Fibroblast of lung (primary cell): ENCODE results near the gene ARID4A. TPM values are rescaled to one million over a fixed set of nuclear protein-coding genes. Genes with fewer than 3 reads are reported as not detected.

Source experiments
- DNase-seq, 2 donors: peaks; one replicate each; pipeline versions ENCODE4 v3.0.0 to v3.0.0-alpha.2; 2010; ENCODE audit warnings: low read depth in 2 of 2
- H2AFZ ChIP-seq: 2 replicates; pipeline ENCODE4 v1.5.1; 2012; ENCODE audit warnings: low read length, control low read depth, inconsistent platforms
- H3K27ac ChIP-seq: 2 replicates; pipeline ENCODE4 v1.5.1; 2011; ENCODE audit warnings: low read length, control low read depth; ENCODE audit not compliant: insufficient read depth
- H3K27me3 ChIP-seq: 2 replicates; pipeline ENCODE4 v1.5.1; 2011; ENCODE audit warnings: mild to moderate bottlenecking, low read length; ENCODE audit not compliant: control insufficient read depth, insufficient read depth
- H3K36me3 ChIP-seq: 2 replicates; pipeline ENCODE4 v1.5.1; 2011; ENCODE audit warnings: low read length; ENCODE audit not compliant: control insufficient read depth, insufficient read depth
- H3K4me1 ChIP-seq: 2 replicates; pipeline ENCODE4 v1.5.1; 2011; ENCODE audit warnings: low read length; ENCODE audit not compliant: control insufficient read depth, insufficient read depth; ENCODE audit errors: extremely low read depth
- H3K4me2 ChIP-seq: 2 replicates; pipeline ENCODE4 v1.5.1; 2011; ENCODE audit warnings: low read length, control low read depth; ENCODE audit not compliant: insufficient read depth; ENCODE audit errors: extremely low read depth
- H3K4me3 ChIP-seq, 4 experiments: fragments of 200-600 bp in 1 of 4; sonication (generic) in 1 of 4; replicated peaks in 1 of 4; 2 replicates each; pipeline ENCODE4 v1.5.1; 2011 to 2016; ENCODE audit warnings: low read length in 4 of 4, low read depth in 3 of 4, mild to moderate bottlenecking in 3 of 4, control low read depth in 2 of 4, inconsistent platforms in 1 of 4, mixed read lengths in 1 of 4; ENCODE audit not compliant: insufficient read depth in 1 of 4; ENCODE audit errors: control extremely low read depth in 1 of 4
- H3K79me2 ChIP-seq: 2 replicates; pipeline ENCODE4 v1.5.1; 2012; ENCODE audit warnings: mild to moderate bottlenecking, low read length, inconsistent platforms; ENCODE audit not compliant: control insufficient read depth, insufficient read depth
- H3K9ac ChIP-seq: 2 replicates; pipeline ENCODE4 v1.5.1; 2011; ENCODE audit warnings: mild to moderate bottlenecking, low read length, control low read depth; ENCODE audit not compliant: insufficient read depth
- H3K9me3 ChIP-seq: 2 replicates; pipeline ENCODE4 v1.5.1; 2012; ENCODE audit warnings: low read depth, low read length; ENCODE audit not compliant: control insufficient read depth, insufficient read depth
- H4K20me1 ChIP-seq: 2 replicates; pipeline ENCODE4 v1.5.1; 2011; ENCODE audit warnings: low read length; ENCODE audit not compliant: control insufficient read depth, insufficient read depth; ENCODE audit errors: extremely low read depth
- CTCF ChIP-seq, 2 donors: IDR thresholded peaks in 1 of 2; conservative IDR thresholded peaks in 1 of 2; 1 replicate in 1 of 2; 2 replicates in 1 of 2; pipeline ENCODE4 v1.5.1; 2011 to 2012; ENCODE audit warnings: low read length in 2 of 2, control low read depth in 1 of 2, inconsistent platforms in 1 of 2, low read depth in 1 of 2, mild to moderate bottlenecking in 1 of 2
- EZH2 ChIP-seq: IDR thresholded peaks from 2 replicates; pipeline ENCODE4 v1.5.1; 2012; ENCODE audit warnings: low read length, control low read depth, mild to moderate bottlenecking; ENCODE audit errors: missing control alignments
- polyA plus RNA-seq, 2 donors: library from polyadenylated mRNA; depleted of rRNA in 1 of 2; stranded (reverse) in 1 of 2; unstranded in 1 of 2; fragments of >200 nt; gene quantifications; 2 replicates each; pipeline ENCODE4 v1.2.1, GENCODE V29; 2011 to 2012; ENCODE audit warnings: missing spikeins in 1 of 2
- total RNA-seq: library from RNA; depleted of rRNA; stranded (reverse); fragments of >200 nt; gene quantifications from 2 replicates; pipeline ENCODE4 v1.2.1, GENCODE V29; 2014

The ARID4A gene
- total and polyA plus RNA-seq, 2 donors (not counting 1 experiment from before 2014, with no cell fraction given), result 12.1 to 12.2 TPM

DNA sequence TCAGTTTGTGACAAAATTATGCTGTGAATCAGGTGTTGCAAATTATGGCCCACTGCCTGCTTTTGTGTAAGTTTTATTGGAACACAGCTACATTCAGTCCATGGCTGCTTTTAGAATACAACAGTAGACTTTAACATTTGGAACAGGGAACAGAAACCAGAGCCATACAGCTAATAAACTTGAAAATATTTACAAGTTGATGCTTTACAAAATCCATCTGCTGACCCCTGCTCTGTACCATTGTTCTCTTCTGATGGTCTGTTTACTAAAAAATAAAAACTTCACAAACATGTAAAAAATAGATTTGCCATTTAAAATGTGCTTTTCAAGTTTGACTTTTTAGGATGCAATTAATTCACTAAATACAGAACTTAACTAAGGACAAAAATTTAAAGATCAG lies 33.0 kb upstream of the ARID4A start:
- TF ChIP-seq CTCF (conservative IDR thresholded peaks at IDR 0.05 in 1 of 2, IDR thresholded peaks at IDR 0.05 in 1 of 2; ENCODE audit: low read depth in 1 of 2, low read length in 2 of 2) (no peak), EZH2 (no peak)
- H3K9me3 ChIP-seq, result no peaks in the 10 kb centered on the region

GRCh38 chr14:58270628-58271027 lies 27.7 kb upstream of the ARID4A start:
- TF ChIP-seq EZH2 (no peak), CTCF (conservative IDR thresholded peaks at IDR 0.05 in 1 of 2, IDR thresholded peaks at IDR 0.05 in 1 of 2; ENCODE audit: low read depth in 1 of 2, low read length in 2 of 2) (no peak)
- no peaks in the 10 kb centered on the region for H3K9me3 ChIP-seq
- H3K4me3 ChIP-seq, result no peak overlapping the region
- DNase-seq, result peak in 1 of 2 donors; percentile 18
- peaks cover 25% of the 10 kb centered on the region for H3K79me2 ChIP-seq
- H3K36me3 ChIP-seq, result peaks cover 6% of the 10 kb centered on the region
- no peak overlapping the region for H3K4me2 ChIP-seq
- no peak overlapping the region for H2AFZ ChIP-seq
- H4K20me1 ChIP-seq, result no peaks in the 10 kb centered on the region
- no peak overlapping the region for H3K9ac ChIP-seq
- H3K4me1 ChIP-seq, result no peaks in the 10 kb centered on the region
- H3K27ac ChIP-seq, result no peak overlapping the region
- no peaks in the 10 kb centered on the region for H3K27me3 ChIP-seq

More for the DNA sequence above, 33.0 kb upstream of the ARID4A start:
- no peak overlapping the region for H3K4me2 ChIP-seq
- no peaks in the 10 kb centered on the region for H3K27me3 ChIP-seq
- H2AFZ ChIP-seq, result no peak overlapping the region
- no peak overlapping the region for H3K4me3 ChIP-seq
- H3K9ac ChIP-seq, result no peak overlapping the region
- no peaks in the 10 kb centered on the region for H3K4me1 ChIP-seq
- peaks cover 8% of the 10 kb centered on the region for H3K79me2 ChIP-seq
- no peak for DNase-seq
- no peak overlapping the region for H3K27ac ChIP-seq
- no peaks in the 10 kb centered on the region for H4K20me1 ChIP-seq
- peaks cover 10% of the 10 kb centered on the region for H3K36me3 ChIP-seq

DNA sequence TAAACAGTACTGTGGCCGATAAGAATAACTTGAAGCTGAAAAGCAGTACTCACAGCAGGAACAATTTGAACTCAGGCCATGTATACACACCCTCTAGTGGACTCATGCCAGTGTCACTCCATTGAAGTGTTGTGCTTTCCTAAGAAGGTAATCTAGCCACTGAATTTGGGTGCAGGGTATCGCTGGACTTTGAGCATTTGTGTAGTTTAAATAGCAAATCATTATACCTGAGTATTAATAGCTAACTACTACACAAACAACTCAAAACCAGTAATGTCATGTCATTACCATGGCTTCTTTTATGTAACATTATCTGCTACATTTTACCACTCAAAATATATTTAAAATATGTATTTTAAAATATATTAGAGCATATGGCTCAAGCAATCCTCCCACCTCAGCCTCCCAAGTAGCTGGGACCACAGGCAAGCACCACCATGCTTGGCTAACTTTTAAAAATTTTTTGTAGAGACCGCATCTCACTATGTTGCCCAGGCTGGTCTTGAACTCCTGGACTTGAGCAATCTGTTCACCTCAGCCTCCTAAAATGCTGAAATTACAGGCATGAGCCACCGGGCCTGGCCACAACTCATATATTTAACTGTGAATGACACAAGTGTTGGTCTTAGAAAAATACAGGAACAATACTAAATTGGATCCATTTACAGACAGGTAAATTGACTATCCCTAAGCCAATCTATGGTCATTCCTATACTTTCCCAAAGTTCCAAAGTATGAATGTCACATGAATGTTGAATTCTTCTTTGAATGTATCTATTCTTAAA lies 25.6 kb upstream of the ARID4A start:
- H3K4me1 ChIP-seq, result no peaks in the 10 kb centered on the region
- H3K27me3 ChIP-seq, result no peaks in the 10 kb centered on the region
- DNase-seq, result peak; percentile 36 to 57
- H3K4me2 ChIP-seq, result no peak overlapping the region
- H3K4me3 ChIP-seq, result no peak overlapping the region
- H2AFZ ChIP-seq, result no peak overlapping the region
- H3K27ac ChIP-seq, result no peak overlapping the region
- H3K36me3 ChIP-seq, result peaks cover 6% of the 10 kb centered on the region
- H4K20me1 ChIP-seq, result no peaks in the 10 kb centered on the region
- TF ChIP-seq EZH2 (no peak), CTCF (conservative IDR thresholded peaks at IDR 0.05 in 1 of 2, IDR thresholded peaks at IDR 0.05 in 1 of 2; ENCODE audit: low read depth in 1 of 2, low read length in 2 of 2) (peak in 1 of 2 donors; percentile 27)
- H3K9me3 ChIP-seq, result no peaks in the 10 kb centered on the region
- H3K9ac ChIP-seq, result no peak overlapping the region
- H3K79me2 ChIP-seq, result peaks cover 38% of the 10 kb centered on the region
